Duodenal mucosa (tissue), 2 donors: ENCODE measurements around the gene CELF5.
A peak's percentile ranks its signal among the peaks of the same experiment; 100 is the strongest.
"Not testable (repeated sequence)": the region's sequence is repeated elsewhere in the genome, so short reads cannot be mapped to it uniquely, and the experiment has no call there.

ENCODE experiments used
- H3K27ac ChIP-seq: one replicate; pipeline ENCODE4 v1.7.0; 2013; ENCODE audit warnings: low read depth, low read length
- H3K27me3 ChIP-seq, 2 donors: one replicate each; pipeline ENCODE4 v1.7.0; 2013; ENCODE audit warnings: low read length in 2 of 2, control low read depth in 1 of 2; ENCODE audit not compliant: insufficient read depth in 2 of 2, control insufficient read depth in 1 of 2
- H3K36me3 ChIP-seq, 2 donors: one replicate each; pipeline ENCODE4 v1.7.0; 2013; ENCODE audit warnings: low read length in 2 of 2, control low read depth in 1 of 2; ENCODE audit not compliant: insufficient read depth in 2 of 2, control insufficient read depth in 1 of 2
- H3K4me1 ChIP-seq, 2 donors: one replicate each; pipeline ENCODE4 v1.7.0; 2013; ENCODE audit warnings: low read length in 2 of 2, control low read depth in 1 of 2; ENCODE audit not compliant: insufficient read depth in 2 of 2, control insufficient read depth in 1 of 2
- H3K4me3 ChIP-seq, 2 donors: one replicate each; pipeline ENCODE4 v1.7.0; 2013; ENCODE audit warnings: low read length in 2 of 2, low read depth in 1 of 2
- H3K9ac ChIP-seq, 2 donors: one replicate each; pipeline ENCODE4 v1.7.0; 2013; ENCODE audit warnings: low read length in 2 of 2, low read depth in 1 of 2
- H3K9me3 ChIP-seq, 2 donors: one replicate each; pipeline ENCODE4 v1.7.0; 2013; ENCODE audit warnings: low read length in 2 of 2, control low read depth in 1 of 2; ENCODE audit not compliant: control insufficient read depth in 1 of 2

CELF5 gene

DNA sequence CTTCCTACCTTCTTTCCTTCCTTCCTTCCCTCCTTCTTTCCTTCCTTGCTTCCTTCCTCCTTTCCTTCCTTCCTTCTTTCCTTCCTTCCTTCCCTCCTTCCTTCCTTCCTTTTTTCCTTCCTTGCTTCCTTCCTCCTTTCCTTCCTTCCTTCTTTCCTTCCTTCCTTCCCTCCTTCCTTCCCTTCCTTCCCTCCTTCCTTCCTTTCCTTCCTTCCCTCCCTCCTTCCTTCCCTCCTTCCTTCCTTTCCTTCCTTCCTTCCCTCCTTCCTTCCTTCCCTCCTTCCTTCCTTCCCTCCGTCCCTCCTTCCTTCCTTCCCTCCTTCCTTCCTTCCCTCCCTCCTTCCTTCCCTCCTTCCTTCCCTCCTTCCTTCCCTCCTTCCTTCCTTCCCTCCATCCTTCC lies 107.8 kb downstream of the CELF5 start:
- not testable (repeated sequence) for H3K9me3 ChIP-seq, H3K4me3 ChIP-seq, H3K27ac ChIP-seq, H3K36me3 ChIP-seq, H3K27me3 ChIP-seq, H3K9ac ChIP-seq
- H3K4me1 ChIP-seq = peaks cover 19 to 20% of the 10 kb centered on the region in 2 donors

DNA sequence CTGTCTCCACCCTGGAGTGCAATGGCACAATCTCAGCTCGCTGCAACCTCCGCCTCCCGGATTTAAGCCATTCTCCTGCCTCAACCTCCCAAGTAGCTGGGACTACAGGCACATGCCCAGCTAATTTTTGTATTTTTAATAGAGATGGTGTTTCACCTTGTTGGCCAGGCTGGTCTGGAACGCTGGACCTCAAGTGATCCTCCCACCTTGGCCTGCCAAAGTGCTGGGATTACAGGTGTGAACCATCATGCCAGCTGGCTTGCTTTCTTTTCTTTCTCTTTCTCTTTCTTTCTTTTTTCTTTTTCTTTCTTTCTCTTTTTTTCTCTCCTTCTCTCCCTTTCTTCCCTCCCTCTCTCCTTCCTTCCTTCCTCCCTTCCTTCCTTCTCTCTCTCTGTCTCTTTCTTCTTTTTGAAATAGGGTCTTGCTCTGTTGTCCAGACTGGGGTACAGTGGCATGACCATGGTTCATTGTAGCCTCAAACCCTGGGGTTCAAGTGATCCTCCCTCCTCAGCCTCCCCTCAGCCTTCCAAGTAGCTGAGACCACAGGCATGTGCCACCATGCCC lies 108.6 kb downstream of the CELF5 start:
- H3K36me3 ChIP-seq = no peaks in the 10 kb centered on the region
- H3K27ac ChIP-seq = no peak overlapping the region
- H3K9ac ChIP-seq = no peak overlapping the region
- no peaks in the 10 kb centered on the region for H3K9me3 ChIP-seq
- no peak overlapping the region for H3K4me3 ChIP-seq
- H3K27me3 ChIP-seq = no peaks in the 10 kb centered on the region
- peaks cover 23 to 24% of the 10 kb centered on the region in 2 donors for H3K4me1 ChIP-seq

DNA sequence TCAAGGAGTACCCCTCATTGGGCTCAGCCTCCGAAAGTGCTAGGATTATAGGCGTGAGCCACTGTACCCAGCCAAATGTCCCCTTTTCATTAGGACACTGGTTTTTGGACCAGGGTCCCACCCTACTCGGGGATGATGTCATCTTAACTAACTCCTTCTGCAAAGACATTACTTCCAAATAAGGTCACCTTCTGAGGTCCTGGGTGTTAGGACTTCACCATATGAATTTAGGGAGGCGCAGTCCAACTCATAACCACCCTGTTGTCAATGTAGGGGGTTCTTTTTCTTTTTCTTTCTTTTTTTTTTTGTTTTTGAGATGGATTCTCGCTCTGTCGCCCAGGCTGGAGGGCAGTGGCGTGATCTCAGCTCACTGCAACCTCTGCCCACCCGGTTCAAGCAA lies 109.2 kb downstream of the CELF5 start:
- Histone ChIP-seq H3K36me3 (no peaks in the 10 kb centered on the region), H3K9me3 (no peaks in the 10 kb centered on the region), H3K9ac (no peak overlapping the region), H3K27me3 (no peaks in the 10 kb centered on the region), H3K4me1 (peaks cover 27 to 28% of the 10 kb centered on the region in 2 donors), H3K4me3 (no peak overlapping the region), H3K27ac (no peak overlapping the region)

DNA sequence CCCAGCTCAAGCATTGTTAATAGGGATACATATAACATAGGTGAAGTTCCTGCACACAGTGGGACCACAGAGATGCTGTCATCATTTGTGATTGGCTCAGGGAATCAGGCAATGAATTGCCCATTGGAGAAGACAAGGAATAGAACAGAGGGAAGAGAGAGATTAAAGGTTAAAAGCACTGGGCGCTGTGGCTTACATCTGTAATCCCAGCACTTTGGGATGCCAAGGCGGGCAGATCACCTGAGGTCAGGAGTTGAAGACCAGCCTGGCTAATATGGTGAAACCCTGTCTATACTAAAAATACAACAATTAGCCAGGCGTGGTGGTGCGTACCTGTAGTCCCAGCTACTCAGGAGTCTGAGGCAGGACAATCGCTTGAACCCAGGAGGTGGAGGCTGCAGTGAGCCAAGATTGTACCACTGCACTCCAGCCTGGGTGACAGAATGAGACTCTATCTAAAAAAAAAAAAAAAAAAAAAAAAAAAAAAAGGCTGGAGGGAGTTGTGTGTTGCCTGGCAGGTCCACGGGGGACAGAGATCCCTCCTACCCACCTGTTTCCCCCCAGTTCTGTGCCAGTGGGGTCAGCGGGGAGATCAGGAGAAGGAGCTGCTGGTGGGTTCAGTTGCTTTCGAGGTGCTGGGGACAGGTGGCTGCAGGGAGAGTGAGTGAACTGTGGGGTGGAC lies 110.4 kb downstream of the CELF5 start:
- H3K27ac ChIP-seq, H3K4me3 ChIP-seq, H3K27me3 ChIP-seq, H3K36me3 ChIP-seq, H3K9me3 ChIP-seq: not testable (repeated sequence)
- Histone ChIP-seq H3K4me1 (peaks cover 30 to 32% of the 10 kb centered on the region in 2 donors), H3K9ac (peak overlapping the region in 1 of 2 donors; percentile 15)

GRCh38 chr19:3335431-3336350 lies 111.2 kb downstream of the CELF5 start:
- H3K36me3 ChIP-seq = no peaks in the 10 kb centered on the region
- H3K4me3 ChIP-seq = no peak overlapping the region
- H3K9ac ChIP-seq = peak overlapping the region in 1 of 2 donors; percentile 15
- no peaks in the 10 kb centered on the region for H3K9me3 ChIP-seq
- H3K4me1 ChIP-seq = peaks cover 30 to 32% of the 10 kb centered on the region in 2 donors
- peak overlapping the region; percentile 79 for H3K27ac ChIP-seq
- H3K27me3 ChIP-seq = no peaks in the 10 kb centered on the region

DNA sequence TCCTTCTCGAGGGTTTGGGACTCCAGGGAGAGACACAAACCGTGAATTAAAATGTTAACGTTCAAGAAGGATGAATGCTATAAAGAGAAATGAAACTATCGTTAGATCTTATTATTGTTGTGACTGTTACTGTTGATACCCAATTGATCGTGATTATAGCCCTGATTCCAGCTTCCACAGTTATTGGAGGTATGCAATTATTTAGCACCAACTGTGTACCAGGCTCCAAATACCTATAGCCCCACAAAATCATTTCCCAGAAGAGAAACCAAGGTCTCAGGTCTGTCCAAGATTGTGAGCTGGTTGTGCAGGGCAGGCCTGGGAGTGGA lies 111.9 kb downstream of the CELF5 start:
- Histone ChIP-seq H3K27ac (peak overlapping the region; percentile 79), H3K27me3 (no peaks in the 10 kb centered on the region), H3K36me3 (no peaks in the 10 kb centered on the region), H3K9me3 (no peaks in the 10 kb centered on the region), H3K4me3 (no peak overlapping the region), H3K9ac (no peak overlapping the region), H3K4me1 (peaks cover 30 to 32% of the 10 kb centered on the region in 2 donors)

DNA sequence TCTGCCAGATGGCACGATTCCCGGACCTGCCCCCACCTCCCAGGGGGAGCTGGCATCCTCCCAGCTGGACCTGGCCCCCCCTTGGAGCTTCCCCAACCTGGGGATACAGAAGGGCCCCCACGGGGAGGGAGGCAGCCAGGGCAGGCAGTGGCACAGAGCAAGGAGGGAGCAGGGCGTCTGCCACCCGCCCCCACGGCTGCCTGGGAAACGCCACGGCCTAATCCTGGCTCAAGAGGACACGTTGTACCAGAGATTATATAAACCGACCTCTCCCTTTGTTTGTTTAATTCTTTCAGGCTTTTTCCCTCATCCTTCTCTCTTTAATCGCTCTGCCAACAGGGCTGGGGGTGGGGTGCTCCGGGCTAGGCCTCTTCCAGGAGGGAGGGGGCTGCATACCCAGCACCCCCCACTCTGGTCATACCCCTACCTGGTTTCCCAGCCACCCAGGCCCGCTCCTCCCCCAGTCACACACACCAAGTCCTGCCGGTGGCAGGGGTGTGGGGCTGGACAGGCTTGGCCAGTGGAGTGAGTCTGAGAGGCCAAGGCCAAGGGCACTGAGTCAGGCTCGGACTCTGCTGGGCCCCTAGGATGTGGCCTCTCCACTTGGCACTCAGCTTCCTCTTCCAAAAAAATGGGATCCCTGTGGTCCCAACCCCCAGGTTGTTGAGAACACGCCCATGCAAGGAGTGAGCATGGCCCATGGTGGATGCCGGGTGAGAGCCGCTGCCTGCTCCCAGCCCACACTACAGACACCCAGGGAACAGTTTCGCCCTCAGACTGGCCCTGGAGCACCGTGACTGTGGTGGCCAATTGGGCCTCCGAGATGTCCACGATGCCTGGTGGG lies 112.4 kb downstream of the CELF5 start:
- peak overlapping the region in 1 of 2 donors; percentile 40 for H3K4me3 ChIP-seq
- H3K27ac ChIP-seq = peak overlapping the region; percentile 79

GRCh38 chr19:3338541-3339181 lies 114.2 kb downstream of the CELF5 start:
- Histone ChIP-seq H3K36me3 (no peaks in the 10 kb centered on the region), H3K9me3 (no peaks in the 10 kb centered on the region), H3K27me3 (no peaks in the 10 kb centered on the region), H3K9ac (peak overlapping the region in 1 of 2 donors; percentile 79), H3K4me3 (peak overlapping the region; percentile 23 to 40), H3K27ac (peak overlapping the region; percentile 16), H3K4me1 (peaks cover 30 to 32% of the 10 kb centered on the region in 2 donors)

More for the DNA sequence above, 112.4 kb downstream of the CELF5 start:
- no peaks in the 10 kb centered on the region for H3K27me3 ChIP-seq
- peaks cover 30 to 32% of the 10 kb centered on the region in 2 donors for H3K4me1 ChIP-seq
- no peaks in the 10 kb centered on the region for H3K9me3 ChIP-seq
- H3K9ac ChIP-seq = peak overlapping the region; percentile 15 to 61
- H3K36me3 ChIP-seq = no peaks in the 10 kb centered on the region

DNA sequence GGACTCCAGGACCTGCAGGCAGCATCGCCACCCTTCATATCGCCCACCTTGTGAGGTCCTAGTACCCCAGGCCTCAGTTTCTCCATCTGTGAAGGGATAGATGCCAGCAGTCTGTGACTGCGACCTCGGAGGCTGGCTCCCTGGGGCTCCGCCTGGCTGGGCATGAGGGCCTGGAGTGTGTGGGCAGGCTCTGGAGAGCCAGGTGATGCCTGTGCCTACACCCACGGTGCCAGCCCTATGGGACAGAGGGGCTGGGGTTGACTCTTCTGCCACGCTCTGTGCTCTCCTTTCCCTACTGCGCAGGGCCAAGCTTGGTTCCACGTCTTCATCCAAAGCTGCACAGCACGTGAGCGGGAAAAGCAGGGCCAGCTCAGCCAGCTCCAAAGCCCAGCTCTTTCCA lies 115.9 kb downstream of the CELF5 start:
- Histone ChIP-seq H3K27ac (no peak overlapping the region), H3K9me3 (no peaks in the 10 kb centered on the region), H3K27me3 (no peaks in the 10 kb centered on the region), H3K36me3 (no peaks in the 10 kb centered on the region), H3K4me3 (no peak overlapping the region), H3K4me1 (peaks cover 29 to 33% of the 10 kb centered on the region in 2 donors), H3K9ac (no peak overlapping the region)
